A673 (cell line): ENCODE measurements around the gene DDX55. TPM values are rescaled to one million over a fixed set of nuclear protein-coding genes. Genes with fewer than 3 reads are reported as not detected.

Experiments
- BruUV-seq: library from RNA; stranded (reverse); fragments of 400-500 nt; replicated peaks from 2 replicates; lab custom pipeline; 2021; lab: Mats Ljungman, UMichigan
- CTCF ChIA-PET: fragments of 300-600 bp; sonication (Branson Sonifier 250); formaldehyde crosslinking; loops from one replicate; lab custom pipeline; 2022; ENCODE audit warnings: antibody characterized with exemption; lab: Charles Lee
- POLR2A ChIA-PET: fragments of 300-600 bp; sonication (Branson Sonifier 250); formaldehyde crosslinking; loops from one replicate; lab custom pipeline; 2022; ENCODE audit warnings: antibody characterized with exemption; ENCODE audit not compliant: low non-redundant PET; lab: Charles Lee
- DNase-seq: peaks from one replicate; pipeline ENCODE4 v3.0.0-alpha.2; 2015; ENCODE audit warnings: low spot score
- H3K27ac ChIP-seq: fragments of 200-600 bp; sonication (generic); 2 replicates; pipeline ENCODE4 v1.5.1; 2016; ENCODE audit warnings: mixed run types, low read depth, mild to moderate bottlenecking, mixed read lengths, antibody characterized with exemption, low read length; ENCODE audit not compliant: poor library complexity, severe bottlenecking
- H3K27me3 ChIP-seq: fragments of 200-600 bp; sonication (generic); replicated peaks from 2 replicates; pipeline ENCODE4 v1.6.1; 2017; ENCODE audit warnings: mixed run types, low read depth, mild to moderate bottlenecking, mixed read lengths, antibody characterized with exemption, low read length; ENCODE audit not compliant: insufficient read depth, poor library complexity
- H3K36me3 ChIP-seq: fragments of 200-600 bp; sonication (generic); 2 replicates; pipeline ENCODE4 v1.6.1; 2016; ENCODE audit warnings: mixed run types, mild to moderate bottlenecking, mixed read lengths, antibody characterized with exemption, low read length; ENCODE audit not compliant: insufficient read depth, poor library complexity, severe bottlenecking
- H3K4me1 ChIP-seq: fragments of 200-600 bp; sonication (generic); 2 replicates; pipeline ENCODE4 v1.6.1; 2017; ENCODE audit warnings: mixed run types, mild to moderate bottlenecking, mixed read lengths, antibody characterized with exemption, low read length; ENCODE audit not compliant: insufficient read depth, poor library complexity, severe bottlenecking
- H3K4me3 ChIP-seq: fragments of 200-600 bp; sonication (generic); 2 replicates; pipeline ENCODE4 v1.5.1; 2016; ENCODE audit warnings: low read depth, mixed run types, mild to moderate bottlenecking, mixed read lengths, low read length; ENCODE audit not compliant: poor library complexity, severe bottlenecking
- H3K9me3 ChIP-seq: fragments of 200-600 bp; sonication (generic); 2 replicates; pipeline ENCODE4 v1.6.1; 2016; ENCODE audit warnings: mixed run types, low read depth, mild to moderate bottlenecking, mixed read lengths, antibody characterized with exemption, low read length; ENCODE audit not compliant: poor library complexity, severe bottlenecking
- EZH2 ChIP-seq: fragments of 200-600 bp; sonication (generic); IDR thresholded peaks from 2 replicates; pipeline ENCODE4 v1.6.1; 2017; ENCODE audit warnings: borderline replicate concordance, low read depth, mild to moderate bottlenecking, mixed read lengths, antibody characterized with exemption, low read length; ENCODE audit not compliant: poor library complexity, severe bottlenecking
- intact Hi-C: fragments of 100-400 bp; cut with micrococcal nuclease; formaldehyde crosslinking; loops from one replicate; pipeline ENCODE4 v1.10.0; 2022; ENCODE audit not compliant: unreplicated experiment
- total RNA-seq: library from RNA; stranded (reverse); gene quantifications from 2 replicates; pipeline ENCODE4 v1.2.3, GENCODE V29; 2021
- TF ChIP-seq, protein P1 (sequence below): fragments of 300-800, 200-600 bp; sonication (generic); conservative IDR thresholded peaks from 2 replicates; pipeline ENCODE4 v1.5.1; 2017; ENCODE audit warnings: low read depth, mild to moderate bottlenecking, antibody characterized with exemption, low read length, moderate library complexity, mixed read lengths

The DDX55 gene
- total RNA-seq, 1 experiment from 2014 or later, result 53.4 TPM

DNA sequence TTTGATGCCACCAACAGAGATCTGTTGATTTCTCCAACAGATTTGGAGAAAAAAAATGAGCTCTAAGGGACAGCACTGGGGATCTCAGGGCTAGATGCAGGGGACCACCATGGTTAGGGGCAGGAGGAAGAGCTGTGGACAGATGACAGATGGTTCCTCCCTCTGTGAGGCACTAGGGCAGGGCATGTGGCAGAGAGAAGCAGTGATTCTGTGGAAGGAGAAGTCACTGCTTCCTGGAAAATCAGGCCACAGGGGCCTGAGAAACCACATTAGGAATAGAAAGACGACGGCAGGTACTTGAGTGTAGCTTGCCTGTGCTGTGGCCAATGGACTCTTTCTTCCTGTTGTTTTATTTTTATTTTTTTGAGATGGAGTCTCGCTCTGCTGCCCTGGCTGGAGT lies 42.4 kb upstream of the DDX55 start:
- TF ChIP-seq EZH2, result no peak
- TF ChIP-seq, protein P1, sequence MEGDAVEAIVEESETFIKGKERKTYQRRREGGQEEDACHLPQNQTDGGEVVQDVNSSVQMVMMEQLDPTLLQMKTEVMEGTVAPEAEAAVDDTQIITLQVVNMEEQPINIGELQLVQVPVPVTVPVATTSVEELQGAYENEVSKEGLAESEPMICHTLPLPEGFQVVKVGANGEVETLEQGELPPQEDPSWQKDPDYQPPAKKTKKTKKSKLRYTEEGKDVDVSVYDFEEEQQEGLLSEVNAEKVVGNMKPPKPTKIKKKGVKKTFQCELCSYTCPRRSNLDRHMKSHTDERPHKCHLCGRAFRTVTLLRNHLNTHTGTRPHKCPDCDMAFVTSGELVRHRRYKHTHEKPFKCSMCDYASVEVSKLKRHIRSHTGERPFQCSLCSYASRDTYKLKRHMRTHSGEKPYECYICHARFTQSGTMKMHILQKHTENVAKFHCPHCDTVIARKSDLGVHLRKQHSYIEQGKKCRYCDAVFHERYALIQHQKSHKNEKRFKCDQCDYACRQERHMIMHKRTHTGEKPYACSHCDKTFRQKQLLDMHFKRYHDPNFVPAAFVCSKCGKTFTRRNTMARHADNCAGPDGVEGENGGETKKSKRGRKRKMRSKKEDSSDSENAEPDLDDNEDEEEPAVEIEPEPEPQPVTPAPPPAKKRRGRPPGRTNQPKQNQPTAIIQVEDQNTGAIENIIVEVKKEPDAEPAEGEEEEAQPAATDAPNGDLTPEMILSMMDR, result no peak
- Histone ChIP-seq H3K36me3 (no peaks in the 10 kb centered on the region), H3K27ac (no peak overlapping the region), H3K4me1 (no peaks in the 10 kb centered on the region), H3K9me3 (no peaks in the 10 kb centered on the region), H3K27me3 (no peaks in the 10 kb centered on the region), H3K4me3 (no peak overlapping the region)
- no peak for DNase-seq
- ChIA-PET CTCF (no interaction called here), POLR2A (no interaction called here)
- intact Hi-C loops, result no loop called here
- BruUV-seq, result no TSS peak

DNA sequence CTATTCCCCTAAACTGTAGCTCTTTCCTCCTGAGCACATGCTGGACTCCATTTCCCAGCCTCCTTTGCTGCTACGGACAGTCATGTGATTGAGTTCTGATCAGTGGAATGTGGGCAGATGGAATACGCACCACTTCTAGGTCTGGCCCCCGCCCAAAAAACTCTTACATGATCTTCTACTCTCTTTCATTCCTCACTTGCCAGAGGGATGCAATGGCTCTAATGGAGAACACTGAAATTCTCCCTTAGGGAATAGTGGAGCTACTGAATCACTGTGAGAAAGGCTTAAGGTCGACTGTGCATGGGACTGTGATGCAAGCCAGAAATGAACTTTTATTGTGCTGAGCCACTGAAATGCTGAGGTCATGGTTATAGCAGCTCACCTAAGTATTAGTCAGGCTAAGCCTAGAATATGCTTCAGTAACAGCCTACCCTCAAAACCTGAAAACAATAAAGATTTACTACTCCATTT lies 30.5 kb upstream of the DDX55 start:
- Histone ChIP-seq H3K27ac (no peak overlapping the region), H3K4me3 (no peak overlapping the region), H3K27me3 (no peaks in the 10 kb centered on the region), H3K4me1 (no peaks in the 10 kb centered on the region), H3K9me3 (no peaks in the 10 kb centered on the region), H3K36me3 (no peaks in the 10 kb centered on the region)
- TF ChIP-seq EZH2, result no peak
- TF ChIP-seq, protein P1, result no peak
- peak; percentile 80 for DNase-seq
- intact Hi-C loops, result no loop called here
- ChIA-PET POLR2A (no interaction called here), CTCF (interaction anchor here (0.6 to 1.2 kb wide), 4 partner anchors 10 to 133 kb away, joined by 3 to 10 read pairs (median 4); no protein-coding TSS in a partner anchor)
- BruUV-seq, result no TSS peak

DNA sequence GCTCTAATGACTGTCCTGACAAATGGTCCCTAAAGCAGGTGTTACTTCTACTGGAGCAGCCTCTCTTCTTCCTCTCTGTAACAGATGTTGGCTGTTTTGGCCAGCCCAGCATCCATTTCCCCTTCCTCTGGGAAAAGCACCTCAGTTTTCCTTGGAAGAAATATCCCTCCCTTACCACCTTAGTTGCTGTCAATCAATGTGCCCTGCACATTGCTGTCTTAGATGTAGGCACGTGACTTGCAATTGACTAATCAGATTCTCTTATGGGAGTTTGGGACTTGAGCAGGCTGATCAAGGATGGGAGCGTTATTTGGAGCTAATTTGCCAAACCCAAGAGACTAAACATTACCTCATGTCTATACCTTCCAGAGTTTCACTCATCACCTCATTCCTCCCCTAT lies 29.5 kb upstream of the DDX55 start:
- intact Hi-C loops, result no loop called here
- no TSS peak for BruUV-seq
- DNase-seq, result no peak
- ChIA-PET POLR2A (interaction anchor here (0.6 kb wide), 1 partner anchor 635 kb away, joined by 7 read pairs; no protein-coding TSS in a partner anchor), CTCF (interaction anchor here (1.2 kb wide), 1 partner anchor 9 kb away, joined by 4 read pairs; no protein-coding TSS in a partner anchor)
- no peak overlapping the region for H3K4me3 ChIP-seq
- TF ChIP-seq, protein P1, result no peak
- TF ChIP-seq EZH2, result no peak
- no peaks in the 10 kb centered on the region for H3K4me1 ChIP-seq
- no peaks in the 10 kb centered on the region for H3K27me3 ChIP-seq
- H3K9me3 ChIP-seq, result no peaks in the 10 kb centered on the region
- no peak overlapping the region for H3K27ac ChIP-seq
- no peaks in the 10 kb centered on the region for H3K36me3 ChIP-seq
